ENCODE measurements around the gene IZUMO2. TPM values are rescaled to one million over a fixed set of nuclear protein-coding genes. Genes with fewer than 3 reads are reported as not detected.

Gene IZUMO2
- total RNA-seq: not detected in 2 replicates

DNA sequence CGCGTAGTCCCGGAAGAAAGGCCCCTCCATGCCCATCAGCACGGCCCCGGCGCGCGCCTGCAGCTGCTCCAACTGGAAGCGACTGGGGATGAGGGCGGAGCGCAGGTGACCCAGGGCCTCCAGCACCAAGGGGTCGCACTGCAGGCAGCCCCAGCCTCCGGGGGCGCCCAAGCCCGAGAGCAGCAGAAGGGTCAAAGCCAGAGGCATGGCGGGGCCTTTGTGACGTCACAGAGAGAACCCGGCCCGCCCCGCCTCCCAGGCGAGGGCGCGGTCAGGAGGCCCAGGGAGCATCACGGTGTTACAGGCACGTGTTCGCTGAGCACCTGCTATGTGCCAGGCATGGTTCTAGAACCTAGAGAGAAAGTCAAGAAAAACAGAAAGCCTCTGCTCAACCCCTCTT is at the start of gene IZUMO2:
IZUMO2 (minus strand) TSS at position 294 of the 400 bp plus-strand sequence; CDS start at position 207, 87 bp downstream.
- TF ChIP-seq, protein P1, sequence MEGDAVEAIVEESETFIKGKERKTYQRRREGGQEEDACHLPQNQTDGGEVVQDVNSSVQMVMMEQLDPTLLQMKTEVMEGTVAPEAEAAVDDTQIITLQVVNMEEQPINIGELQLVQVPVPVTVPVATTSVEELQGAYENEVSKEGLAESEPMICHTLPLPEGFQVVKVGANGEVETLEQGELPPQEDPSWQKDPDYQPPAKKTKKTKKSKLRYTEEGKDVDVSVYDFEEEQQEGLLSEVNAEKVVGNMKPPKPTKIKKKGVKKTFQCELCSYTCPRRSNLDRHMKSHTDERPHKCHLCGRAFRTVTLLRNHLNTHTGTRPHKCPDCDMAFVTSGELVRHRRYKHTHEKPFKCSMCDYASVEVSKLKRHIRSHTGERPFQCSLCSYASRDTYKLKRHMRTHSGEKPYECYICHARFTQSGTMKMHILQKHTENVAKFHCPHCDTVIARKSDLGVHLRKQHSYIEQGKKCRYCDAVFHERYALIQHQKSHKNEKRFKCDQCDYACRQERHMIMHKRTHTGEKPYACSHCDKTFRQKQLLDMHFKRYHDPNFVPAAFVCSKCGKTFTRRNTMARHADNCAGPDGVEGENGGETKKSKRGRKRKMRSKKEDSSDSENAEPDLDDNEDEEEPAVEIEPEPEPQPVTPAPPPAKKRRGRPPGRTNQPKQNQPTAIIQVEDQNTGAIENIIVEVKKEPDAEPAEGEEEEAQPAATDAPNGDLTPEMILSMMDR (IDR thresholded peaks at IDR 0.05; ENCODE audit: insufficient read depth, low read depth, low read length): no peak
- DNase-seq (ENCODE audit: low read depth): no peak
- no peak within 1 kb of the TSS for H3K4me3 ChIP-seq (ENCODE audit: low read depth, low read length)

DNA sequence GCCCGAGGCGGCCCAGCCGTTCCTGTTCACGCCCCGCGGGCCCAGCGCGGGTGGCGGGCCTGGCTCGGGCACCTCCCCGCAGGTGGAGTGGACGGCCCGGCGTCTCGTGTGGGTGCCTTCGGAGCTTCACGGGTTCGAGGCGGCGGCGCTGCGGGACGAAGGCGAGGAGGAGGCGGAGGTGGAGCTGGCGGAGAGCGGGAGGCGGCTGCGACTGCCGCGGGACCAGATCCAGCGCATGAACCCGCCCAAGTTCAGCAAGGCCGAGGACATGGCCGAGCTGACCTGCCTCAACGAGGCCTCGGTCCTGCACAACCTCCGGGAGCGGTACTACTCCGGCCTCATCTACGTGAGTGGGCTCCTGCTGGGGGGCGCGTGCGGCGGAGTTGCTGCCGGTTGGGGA is 47.3 kb upstream of the IZUMO2 start:
- TF ChIP-seq, protein P1 (IDR thresholded peaks at IDR 0.05; ENCODE audit: insufficient read depth, low read depth, low read length): no peak
- no peak overlapping the region for H3K4me3 ChIP-seq (ENCODE audit: low read depth, low read length)
- DNase-seq (ENCODE audit: low read depth): no peak

DNA sequence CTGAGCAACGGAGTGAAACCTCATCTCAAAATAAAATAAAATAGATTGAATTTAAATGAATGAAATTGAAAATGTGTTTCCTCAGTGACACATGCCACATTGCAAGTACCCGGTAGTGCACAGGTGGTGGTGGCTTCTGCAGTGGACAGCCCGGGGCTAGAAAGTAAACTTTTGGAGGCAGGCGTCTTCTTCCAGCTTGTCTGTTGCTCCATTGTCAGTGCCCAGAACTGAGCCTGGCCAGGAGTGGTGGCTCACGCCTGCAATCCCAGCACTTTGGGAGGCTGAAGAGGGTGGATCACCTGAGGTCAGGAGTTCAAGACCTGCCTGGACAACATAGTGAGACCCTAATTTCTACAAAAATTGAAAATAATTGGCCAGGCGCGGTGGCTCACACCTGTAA is 46.0 kb upstream of the IZUMO2 start:
- H3K4me3 ChIP-seq (ENCODE audit: low read depth, low read length): no peak overlapping the region
- TF ChIP-seq, protein P1 (IDR thresholded peaks at IDR 0.05; ENCODE audit: insufficient read depth, low read depth, low read length): no peak
- no peak for DNase-seq (ENCODE audit: low read depth)

DNA sequence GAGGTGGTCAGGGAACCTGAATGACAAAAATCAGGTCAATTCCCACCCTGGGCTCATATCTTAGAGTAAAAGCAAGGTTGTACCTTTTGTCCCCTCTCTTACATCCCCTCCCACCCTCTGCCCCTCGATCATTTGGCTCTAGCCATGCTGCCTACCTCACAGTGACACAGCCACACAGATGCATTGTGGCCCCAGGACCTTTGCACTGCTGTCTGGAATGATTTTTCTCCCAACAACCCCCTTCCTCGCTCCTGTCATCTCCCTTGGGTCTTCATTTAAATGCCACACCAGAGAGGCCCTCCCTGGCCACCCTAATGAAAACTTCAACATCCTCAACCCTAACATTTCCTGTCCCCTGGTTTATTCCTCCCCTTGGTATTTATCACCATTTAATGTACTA is 44.6 kb upstream of the IZUMO2 start:
- TF ChIP-seq, protein P1 (IDR thresholded peaks at IDR 0.05; ENCODE audit: insufficient read depth, low read depth, low read length): no peak
- no peak for DNase-seq (ENCODE audit: low read depth)
- no peak overlapping the region for H3K4me3 ChIP-seq (ENCODE audit: low read depth, low read length)

DNA sequence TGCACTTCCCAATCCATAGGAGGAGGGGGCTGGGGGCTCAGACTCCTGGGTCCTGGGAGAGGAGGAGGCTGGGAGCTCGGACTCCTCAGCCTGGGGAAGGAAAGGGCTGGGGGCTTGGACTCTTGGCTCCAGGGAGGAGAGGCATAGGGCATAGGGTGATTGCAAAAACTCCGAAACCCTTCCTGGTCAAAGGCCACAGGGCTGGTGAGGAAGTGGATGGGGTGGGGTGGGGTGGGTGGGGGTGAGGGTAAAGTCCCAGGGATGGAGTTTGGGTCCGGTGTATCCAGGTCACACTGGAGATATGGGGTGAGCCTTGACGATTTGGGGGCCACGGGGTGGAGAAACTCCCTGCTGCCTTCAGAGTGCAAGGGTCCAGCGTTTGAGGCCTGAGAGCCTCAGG is 43.1 kb upstream of the IZUMO2 start:
- H3K4me3 ChIP-seq (ENCODE audit: low read depth, low read length): no peak overlapping the region
- TF ChIP-seq, protein P1 (IDR thresholded peaks at IDR 0.05; ENCODE audit: insufficient read depth, low read depth, low read length): no peak
- DNase-seq (ENCODE audit: low read depth): no peak

DNA sequence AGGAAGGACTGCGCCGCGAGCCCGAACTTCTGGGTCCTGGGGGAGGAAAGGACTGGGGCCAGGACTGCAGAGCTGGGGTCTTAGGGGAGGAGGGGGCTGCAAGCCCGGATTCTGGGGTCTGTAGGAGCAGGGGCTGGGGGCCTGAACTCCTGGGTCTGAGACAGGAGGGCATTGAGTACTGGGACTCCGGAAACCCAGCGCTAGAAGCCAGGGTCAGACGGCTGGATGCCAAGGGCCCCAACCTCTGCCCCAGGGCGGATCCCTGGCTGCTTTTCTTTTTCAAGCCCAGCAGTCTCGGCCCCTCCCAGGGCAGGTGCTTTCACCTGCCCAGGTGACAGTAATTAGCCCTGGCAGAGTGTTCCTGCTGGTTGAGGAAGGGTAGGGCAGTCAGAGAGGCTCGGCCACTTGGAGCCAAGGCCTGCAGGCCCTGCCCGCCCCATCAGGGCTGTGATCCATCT is 42.6 kb upstream of the IZUMO2 start:
- no peak overlapping the region for H3K4me3 ChIP-seq (ENCODE audit: low read depth, low read length)
- TF ChIP-seq, protein P1 (IDR thresholded peaks at IDR 0.05; ENCODE audit: insufficient read depth, low read depth, low read length): no peak
- DNase-seq (ENCODE audit: low read depth): no peak

All from fibroblast of villous mesenchyme (primary cell).